ENCODE results near the gene PUS10. TPM values are rescaled to one million over a fixed set of nuclear protein-coding genes. Genes with fewer than 3 reads are reported as not detected.

The PUS10 gene
- polyA plus RNA-seq, 2 of the 4 experiments (the other 2 are of a cell fraction) = 3.3 to 9.3 TPM

- H3K4me2 ChIP-seq = peak overlapping the region; percentile 74
- ChIA-PET CTCF (no interaction called here), POLR2A (no interaction called here)
- no peak for FAIRE-seq
- DNase-seq (ENCODE audit: low read depth in 1 of 2, low spot score in 1 of 2) = no peak
- TF ChIP-seq RNF2 (IDR thresholded peaks at IDR 0.05; ENCODE audit: borderline replicate concordance, low read depth) (no peak), HES2 (IDR thresholded peaks at IDR 0.05) (no peak), KDM1A (IDR thresholded peaks at IDR 0.05; ENCODE audit: low read depth) (no peak), NFE2L2 (conservative IDR thresholded peaks at IDR 0.05; ENCODE audit: low read length) (no peak), SMC3 (IDR thresholded peaks at IDR 0.05) (no peak), ZSCAN20 (CRISPR knock-in tag; IDR thresholded peaks at IDR 0.05) (no peak)
- WGBS (ENCODE audit: missing lambda C conversion rate) = 19% methylated on average over 6 of the region's 6 CpGs
- H3K27ac ChIP-seq = peak overlapping the region; percentile 94 to 97
- peak overlapping the region; percentile 86 for H3K4me3 ChIP-seq
- no peak for ATAC-seq
- H3K4me1 ChIP-seq = peaks cover 24% of the 10 kb centered on the region
- H3K9me3 ChIP-seq = peaks cover 11% of the 10 kb centered on the region
Measured at GRCh38 chr2:61018798-61019197, 743 bp upstream of the PUS10 start.

DNA sequence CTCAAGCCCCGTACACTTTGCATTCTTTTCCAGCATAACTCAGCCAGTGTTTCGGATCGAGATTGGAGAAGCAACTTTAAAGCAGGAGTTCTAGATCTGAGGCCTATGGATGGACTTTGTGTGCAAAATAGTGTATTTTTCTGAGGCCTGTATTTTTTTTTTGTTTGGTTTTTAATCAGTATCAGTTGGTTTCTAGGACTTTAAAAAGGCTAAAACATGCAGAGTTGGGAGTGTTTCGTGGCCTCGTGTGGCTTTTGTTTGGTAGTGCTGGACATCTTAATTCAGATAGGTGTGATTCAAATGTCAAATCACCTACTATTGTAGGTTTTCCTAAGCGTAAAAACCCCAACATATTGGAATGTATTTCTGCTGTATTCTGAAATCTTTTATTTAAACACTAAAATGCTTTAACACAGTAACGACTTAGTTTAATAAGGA, 282 bp upstream of the PUS10 start:
- H3K4me1 ChIP-seq = peaks cover 24% of the 10 kb centered on the region
- peak overlapping the region; percentile 74 for H3K4me2 ChIP-seq
- ChIA-PET POLR2A (interaction anchor here (0.5 kb wide), 1 partner anchor 50 kb away, joined by 3 read pairs; no protein-coding TSS in a partner anchor), CTCF (no interaction called here)
- peak overlapping the region; percentile 86 for H3K4me3 ChIP-seq
- H3K9me3 ChIP-seq = peaks cover 11% of the 10 kb centered on the region
- WGBS (ENCODE audit: missing lambda C conversion rate) = 2% methylated on average over 7 of the region's 7 CpGs
- DNase-seq (ENCODE audit: low read depth in 1 of 2, low spot score in 1 of 2) (peak in 1 of 2 experiments; percentile 54), FAIRE-seq (no peak), ATAC-seq (peak; percentile 50 to 56; a peak in 5 of 6 replicates)
- TF ChIP-seq RFX5 (IDR thresholded peaks at IDR 0.05) = no peak
- H3K27ac ChIP-seq = peak overlapping the region; percentile 94 to 97

DNA sequence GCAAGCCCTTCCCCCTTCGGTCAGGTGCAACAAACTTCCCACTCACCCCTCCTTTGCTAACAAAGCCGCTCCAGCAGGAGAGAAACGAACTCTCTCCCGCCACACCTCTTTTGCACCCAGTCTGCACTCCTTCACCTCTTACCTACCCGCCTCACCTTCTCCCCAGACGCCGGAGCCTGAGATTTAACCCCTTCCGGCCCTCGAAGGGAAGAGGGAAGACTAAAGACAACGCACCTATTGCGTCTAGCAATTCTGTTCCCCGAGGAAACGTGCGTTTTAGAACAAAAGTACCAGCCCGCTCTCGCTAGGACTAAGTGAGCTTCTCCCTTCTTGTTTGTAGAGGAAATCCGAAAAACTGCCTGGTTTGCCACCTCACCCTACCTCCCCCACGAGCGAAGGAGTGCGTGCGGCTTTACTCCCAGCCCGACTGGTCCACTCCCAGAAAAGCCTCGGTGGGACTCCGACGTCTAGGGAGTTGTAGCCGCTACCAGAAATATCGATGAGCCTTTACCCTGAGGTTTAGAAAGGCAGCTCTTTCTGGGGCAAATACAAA, 976 bp downstream of the PUS10 start:
- Histone ChIP-seq H3K27ac (peak overlapping the region; percentile 94 to 97), H3K4me1 (peaks cover 37% of the 10 kb centered on the region), H3K4me3 (peak overlapping the region; percentile 86), H3K4me2 (peak overlapping the region; percentile 85), H3K9me3 (peaks cover 6% of the 10 kb centered on the region; the same call in 2 of the 3 replicates)
- peak; percentile 72 for FAIRE-seq
- WGBS (ENCODE audit: missing lambda C conversion rate) = under 1% methylated on average over 27 of the region's 27 CpGs
- ATAC-seq = peak; percentile 84
- CTCF ChIA-PET = interaction anchor here (0.6 to 1.3 kb wide), 4 partner anchors 11 to 1857 kb away, joined by 3 to 6 read pairs (median 3); no protein-coding TSS in a partner anchor
- POLR2A ChIA-PET = interaction anchor here (0.8 to 1.6 kb wide), 3 partner anchors 12 to 747 kb away, joined by 3 to 5 read pairs (median 4); partner anchors contain the start of gene SANBR
- DNase-seq (ENCODE audit: low read depth in 1 of 2, low spot score in 1 of 2) = peak; percentile 81 to 91
- TF ChIP-seq ZSCAN20 (CRISPR knock-in tag; IDR thresholded peaks at IDR 0.05) = no peak
- 0 out of 2 replicates have a peak, but pooled peaks have one; percentile 29 for TF ChIP-seq RARB (CRISPR knock-in tag; IDR thresholded peaks at IDR 0.05)
- peak; percentile 82; the same call in 1 of the 2 replicates for TF ChIP-seq HOXB13 (CRISPR knock-in tag; IDR thresholded peaks at IDR 0.05; ENCODE audit: low read depth)
- TF ChIP-seq CBX2 (IDR thresholded peaks at IDR 0.05; ENCODE audit: borderline replicate concordance, low read depth) = no peak
- TF ChIP-seq, protein P1, sequence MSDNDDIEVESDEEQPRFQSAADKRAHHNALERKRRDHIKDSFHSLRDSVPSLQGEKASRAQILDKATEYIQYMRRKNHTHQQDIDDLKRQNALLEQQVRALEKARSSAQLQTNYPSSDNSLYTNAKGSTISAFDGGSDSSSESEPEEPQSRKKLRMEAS (IDR thresholded peaks at IDR 0.05) = peak; percentile 94
- no peak for TF ChIP-seq NR3C1 (IDR thresholded peaks at IDR 0.05)
- peak; percentile 98 for TF ChIP-seq KDM5A (IDR thresholded peaks at IDR 0.05)
- no peak for TF ChIP-seq EHMT2 (IDR thresholded peaks at IDR 0.05; ENCODE audit: low read depth)
- TF ChIP-seq CBX8 (IDR thresholded peaks at IDR 0.05) = no peak
- TF ChIP-seq, protein P2, sequence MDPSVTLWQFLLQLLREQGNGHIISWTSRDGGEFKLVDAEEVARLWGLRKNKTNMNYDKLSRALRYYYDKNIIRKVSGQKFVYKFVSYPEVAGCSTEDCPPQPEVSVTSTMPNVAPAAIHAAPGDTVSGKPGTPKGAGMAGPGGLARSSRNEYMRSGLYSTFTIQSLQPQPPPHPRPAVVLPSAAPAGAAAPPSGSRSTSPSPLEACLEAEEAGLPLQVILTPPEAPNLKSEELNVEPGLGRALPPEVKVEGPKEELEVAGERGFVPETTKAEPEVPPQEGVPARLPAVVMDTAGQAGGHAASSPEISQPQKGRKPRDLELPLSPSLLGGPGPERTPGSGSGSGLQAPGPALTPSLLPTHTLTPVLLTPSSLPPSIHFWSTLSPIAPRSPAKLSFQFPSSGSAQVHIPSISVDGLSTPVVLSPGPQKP (IDR thresholded peaks at IDR 0.05; ENCODE audit: low read depth, low read length) = no peak
- peak; percentile 39 for TF ChIP-seq POLR2A (IDR thresholded peaks at IDR 0.05; ENCODE audit: low read length)
- 0 out of 3 replicates have a peak, but pooled peaks have one; percentile 9 for TF ChIP-seq SMC3 (IDR thresholded peaks at IDR 0.05)
- TF ChIP-seq TFCP2L1 (CRISPR knock-in tag; IDR thresholded peaks at IDR 0.05) = peak; percentile 72
- TF ChIP-seq HEYL (CRISPR knock-in tag; IDR thresholded peaks at IDR 0.05) = no peak
- peak; percentile 82 for TF ChIP-seq PHF8 (IDR thresholded peaks at IDR 0.05; ENCODE audit: borderline replicate concordance, low read depth)
- no peak for TF ChIP-seq BHLHE40 (IDR thresholded peaks at IDR 0.05; ENCODE audit: low read depth, low read length)
- TF ChIP-seq, protein P3, sequence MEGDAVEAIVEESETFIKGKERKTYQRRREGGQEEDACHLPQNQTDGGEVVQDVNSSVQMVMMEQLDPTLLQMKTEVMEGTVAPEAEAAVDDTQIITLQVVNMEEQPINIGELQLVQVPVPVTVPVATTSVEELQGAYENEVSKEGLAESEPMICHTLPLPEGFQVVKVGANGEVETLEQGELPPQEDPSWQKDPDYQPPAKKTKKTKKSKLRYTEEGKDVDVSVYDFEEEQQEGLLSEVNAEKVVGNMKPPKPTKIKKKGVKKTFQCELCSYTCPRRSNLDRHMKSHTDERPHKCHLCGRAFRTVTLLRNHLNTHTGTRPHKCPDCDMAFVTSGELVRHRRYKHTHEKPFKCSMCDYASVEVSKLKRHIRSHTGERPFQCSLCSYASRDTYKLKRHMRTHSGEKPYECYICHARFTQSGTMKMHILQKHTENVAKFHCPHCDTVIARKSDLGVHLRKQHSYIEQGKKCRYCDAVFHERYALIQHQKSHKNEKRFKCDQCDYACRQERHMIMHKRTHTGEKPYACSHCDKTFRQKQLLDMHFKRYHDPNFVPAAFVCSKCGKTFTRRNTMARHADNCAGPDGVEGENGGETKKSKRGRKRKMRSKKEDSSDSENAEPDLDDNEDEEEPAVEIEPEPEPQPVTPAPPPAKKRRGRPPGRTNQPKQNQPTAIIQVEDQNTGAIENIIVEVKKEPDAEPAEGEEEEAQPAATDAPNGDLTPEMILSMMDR (IDR thresholded peaks at IDR 0.05) = no peak
- TF ChIP-seq, protein P4, sequence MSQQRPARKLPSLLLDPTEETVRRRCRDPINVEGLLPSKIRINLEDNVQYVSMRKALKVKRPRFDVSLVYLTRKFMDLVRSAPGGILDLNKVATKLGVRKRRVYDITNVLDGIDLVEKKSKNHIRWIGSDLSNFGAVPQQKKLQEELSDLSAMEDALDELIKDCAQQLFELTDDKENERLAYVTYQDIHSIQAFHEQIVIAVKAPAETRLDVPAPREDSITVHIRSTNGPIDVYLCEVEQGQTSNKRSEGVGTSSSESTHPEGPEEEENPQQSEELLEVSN (IDR thresholded peaks at IDR 0.05; ENCODE audit: borderline replicate concordance, low read depth) = peak; percentile 77; the same call in 1 of the 2 replicates
- peak; percentile 83 for TF ChIP-seq HDAC2 (IDR thresholded peaks at IDR 0.05)
- TF ChIP-seq, protein P5, sequence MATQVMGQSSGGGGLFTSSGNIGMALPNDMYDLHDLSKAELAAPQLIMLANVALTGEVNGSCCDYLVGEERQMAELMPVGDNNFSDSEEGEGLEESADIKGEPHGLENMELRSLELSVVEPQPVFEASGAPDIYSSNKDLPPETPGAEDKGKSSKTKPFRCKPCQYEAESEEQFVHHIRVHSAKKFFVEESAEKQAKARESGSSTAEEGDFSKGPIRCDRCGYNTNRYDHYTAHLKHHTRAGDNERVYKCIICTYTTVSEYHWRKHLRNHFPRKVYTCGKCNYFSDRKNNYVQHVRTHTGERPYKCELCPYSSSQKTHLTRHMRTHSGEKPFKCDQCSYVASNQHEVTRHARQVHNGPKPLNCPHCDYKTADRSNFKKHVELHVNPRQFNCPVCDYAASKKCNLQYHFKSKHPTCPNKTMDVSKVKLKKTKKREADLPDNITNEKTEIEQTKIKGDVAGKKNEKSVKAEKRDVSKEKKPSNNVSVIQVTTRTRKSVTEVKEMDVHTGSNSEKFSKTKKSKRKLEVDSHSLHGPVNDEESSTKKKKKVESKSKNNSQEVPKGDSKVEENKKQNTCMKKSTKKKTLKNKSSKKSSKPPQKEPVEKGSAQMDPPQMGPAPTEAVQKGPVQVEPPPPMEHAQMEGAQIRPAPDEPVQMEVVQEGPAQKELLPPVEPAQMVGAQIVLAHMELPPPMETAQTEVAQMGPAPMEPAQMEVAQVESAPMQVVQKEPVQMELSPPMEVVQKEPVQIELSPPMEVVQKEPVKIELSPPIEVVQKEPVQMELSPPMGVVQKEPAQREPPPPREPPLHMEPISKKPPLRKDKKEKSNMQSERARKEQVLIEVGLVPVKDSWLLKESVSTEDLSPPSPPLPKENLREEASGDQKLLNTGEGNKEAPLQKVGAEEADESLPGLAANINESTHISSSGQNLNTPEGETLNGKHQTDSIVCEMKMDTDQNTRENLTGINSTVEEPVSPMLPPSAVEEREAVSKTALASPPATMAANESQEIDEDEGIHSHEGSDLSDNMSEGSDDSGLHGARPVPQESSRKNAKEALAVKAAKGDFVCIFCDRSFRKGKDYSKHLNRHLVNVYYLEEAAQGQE (IDR thresholded peaks at IDR 0.05) = peak; percentile 53; the same call in 1 of the 2 replicates
- peak; percentile 36; the same call in 1 of the 2 replicates for TF ChIP-seq RFX5 (IDR thresholded peaks at IDR 0.05)
- TF ChIP-seq HOXA7 (CRISPR knock-in tag; IDR thresholded peaks at IDR 0.05) = peak; percentile 56; the same call in 1 of the 2 replicates

Measured in A549 (cell line).